ENCODE data around the gene PARD3.
A peak's percentile ranks its signal among the peaks of the same experiment; 100 is the strongest.

GRCh38 chr10:34710391-34710751, 104.7 kb downstream of the PARD3 start:
- no peak for TF ChIP-seq CTCF (IDR thresholded peaks at IDR 0.05)
- TF ChIP-seq POLR2A (IDR thresholded peaks at IDR 0.05) = peak in 1 of 2 donors; percentile 55
